Immature natural killer cell (primary cell): Measurements from ENCODE around the gene NTSR1. TPM values are rescaled to one million over a fixed set of nuclear protein-coding genes. Genes with fewer than 3 reads are reported as not detected.

ENCODE experiments used
- DNase-seq, 3 donors: peaks; one replicate each; pipeline ENCODE4 v3.0.0; 2022; ENCODE audit warnings: mixed read lengths in 1 of 3
- H3K27ac Mint-ChIP-seq, 6 donors: one replicate each; pipeline ENCODE4 v1.8.0; 2020; ENCODE audit warnings: mixed read lengths in 6 of 6, mild to moderate bottlenecking in 5 of 6, inconsistent platforms in 4 of 6, moderate library complexity in 3 of 6
- H3K27me3 Mint-ChIP-seq, 3 donors: one replicate each; pipeline ENCODE4 v1.8.0; 2020 to 2021; ENCODE audit warnings: low read depth in 3 of 3, mild to moderate bottlenecking in 3 of 3, mixed read lengths in 3 of 3, moderate library complexity in 3 of 3, inconsistent platforms in 1 of 3
- H3K36me3 Mint-ChIP-seq, 3 donors: one replicate each; pipeline ENCODE4 v1.8.0; 2020; ENCODE audit warnings: mixed read lengths in 3 of 3, inconsistent platforms in 2 of 3, mild to moderate bottlenecking in 2 of 3
- H3K4me1 Mint-ChIP-seq, 2 donors: one replicate each; pipeline ENCODE4 v1.8.0; 2020; ENCODE audit warnings: inconsistent platforms in 2 of 2, mild to moderate bottlenecking in 2 of 2, mixed read lengths in 2 of 2, moderate library complexity in 1 of 2
- H3K4me3 Mint-ChIP-seq, 5 donors: one replicate each; pipeline ENCODE4 v1.8.0; 2020; ENCODE audit warnings: mild to moderate bottlenecking in 5 of 5, mixed read lengths in 5 of 5, inconsistent platforms in 3 of 5, moderate library complexity in 3 of 5
- H3K9me3 Mint-ChIP-seq, 6 donors: one replicate each; pipeline ENCODE4 v1.8.0; 2020; ENCODE audit warnings: mild to moderate bottlenecking in 6 of 6, mixed read lengths in 6 of 6, inconsistent platforms in 4 of 6, moderate library complexity in 3 of 6
- polyA plus RNA-seq, 3 donors: library from polyadenylated mRNA; unstranded; fragments of 300-500 nt; fragmentation: Illumina TruSeq; gene quantifications; one replicate each; pipeline ENCODE4 v1.2.3, GENCODE V29; 2021

The NTSR1 gene
- polyA plus RNA-seq, 3 donors from 2014 or later, result not detected

GRCh38 chr20:62712606-62713005 is 4.0 kb downstream of the NTSR1 start:
- H3K9me3 Mint-ChIP-seq, result no peaks in the 10 kb centered on the region
- no peaks in the 10 kb centered on the region for H3K36me3 Mint-ChIP-seq
- no peak for DNase-seq
- H3K4me3 Mint-ChIP-seq, result no peak overlapping the region
- H3K27ac Mint-ChIP-seq, result no peak overlapping the region
- H3K4me1 Mint-ChIP-seq, result peaks cover 12 to 14% of the 10 kb centered on the region in 2 donors
- peaks cover 5 to 9% (median 9%) of the 10 kb centered on the region in 3 donors for H3K27me3 Mint-ChIP-seq

DNA sequence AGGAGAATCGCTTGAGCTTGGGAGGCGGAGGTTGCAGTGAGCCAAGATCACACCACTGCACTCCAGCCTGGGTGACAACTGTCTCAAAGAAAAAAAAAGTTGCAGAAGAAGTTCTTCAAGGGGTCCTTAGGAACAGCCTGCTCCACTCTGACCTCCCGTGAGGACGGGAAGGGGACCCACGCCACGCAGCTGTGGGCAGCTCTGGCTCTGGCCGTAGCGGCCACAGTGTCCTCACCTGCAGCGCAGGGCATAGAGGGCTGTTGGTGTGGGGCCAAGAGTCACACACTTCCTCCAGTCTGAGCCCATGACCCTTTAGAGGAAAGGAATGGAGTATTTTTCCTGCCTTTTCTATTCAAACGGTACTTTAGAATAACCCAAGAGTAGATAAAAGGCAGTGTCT is 5.4 kb downstream of the NTSR1 start:
- no peak for DNase-seq
- Mint-ChIP-seq H3K27me3 (peaks cover 5 to 9% (median 6%) of the 10 kb centered on the region in 3 donors), H3K4me1 (peaks cover 12% of the 10 kb centered on the region in 2 donors), H3K4me3 (peak overlapping the region in 1 of 5 donors; percentile 4), H3K9me3 (no peaks in the 10 kb centered on the region), H3K27ac (peak overlapping the region in 1 of 6 donors; percentile 42), H3K36me3 (no peaks in the 10 kb centered on the region)

DNA sequence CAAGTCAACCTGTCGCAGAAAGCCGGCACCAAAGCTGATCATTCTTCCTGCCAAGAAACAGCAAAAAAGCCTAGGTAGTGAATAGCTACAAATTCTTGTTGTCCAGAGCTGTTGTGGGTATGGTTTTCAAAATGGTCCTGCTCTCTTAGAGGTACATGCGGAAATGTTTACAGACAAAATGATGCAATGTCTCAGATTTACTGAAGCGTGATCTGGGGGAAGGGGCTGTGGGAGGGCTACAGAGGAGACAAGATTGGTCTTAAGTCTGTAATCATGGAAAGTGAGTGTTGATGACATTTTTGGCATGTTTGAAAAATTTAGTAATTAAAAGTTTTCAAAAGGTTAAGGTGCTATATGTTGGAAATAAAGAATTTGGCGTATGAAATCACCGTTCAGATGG is 6.2 kb downstream of the NTSR1 start:
- Mint-ChIP-seq H3K4me3 (peak overlapping the region in 1 of 5 donors; percentile 48), H3K36me3 (no peaks in the 10 kb centered on the region), H3K27me3 (peaks cover 6 to 9% (median 7%) of the 10 kb centered on the region in 3 donors), H3K4me1 (peaks cover 12% of the 10 kb centered on the region in 2 donors), H3K9me3 (peaks cover 0 to 4% (median 0%) of the 10 kb centered on the region in 6 donors), H3K27ac (peak overlapping the region in 4 of 6 donors; percentile 19 to 92 (median 79))
- no peak for DNase-seq

DNA sequence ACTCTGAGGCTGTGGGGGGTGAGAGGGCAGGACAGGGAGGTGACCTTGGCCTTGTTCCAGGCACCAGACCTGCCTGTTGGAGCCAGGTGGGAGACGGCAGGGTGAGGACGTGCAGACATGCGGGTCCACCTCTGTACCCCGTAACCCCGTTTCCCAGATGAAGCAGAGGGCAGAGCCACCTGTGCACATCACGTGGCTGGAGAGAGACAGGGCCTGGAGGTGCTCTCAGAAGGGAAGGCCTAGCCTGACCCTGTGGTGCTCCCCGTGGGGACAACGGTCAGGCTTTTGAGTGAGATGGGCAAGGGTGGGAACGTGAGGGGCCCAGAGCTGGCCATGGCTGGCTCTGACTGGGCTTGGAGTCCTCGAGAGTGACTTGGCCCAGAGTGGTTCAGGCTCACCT is 6.6 kb downstream of the NTSR1 start:
- Mint-ChIP-seq H3K4me1 (peaks cover 12% of the 10 kb centered on the region in 2 donors), H3K27me3 (peaks cover 6 to 9% (median 7%) of the 10 kb centered on the region in 3 donors), H3K4me3 (peak overlapping the region in 1 of 5 donors; percentile 48), H3K36me3 (peaks cover 0 to under 1% (median 0%) of the 10 kb centered on the region in 3 donors), H3K27ac (peak overlapping the region in 3 of 6 donors; percentile 72 to 92 (median 86)), H3K9me3 (peaks cover 0 to 5% (median 0%) of the 10 kb centered on the region in 6 donors)
- DNase-seq, result no peak

GRCh38 chr20:62716198-62716940 is 7.7 kb downstream of the NTSR1 start:
- DNase-seq, result peak; percentile 48 to 69 (median 50)
- H3K36me3 Mint-ChIP-seq, result peaks cover 2 to 6% (median 2%) of the 10 kb centered on the region in 3 donors
- peaks cover 12% of the 10 kb centered on the region in 2 donors for H3K4me1 Mint-ChIP-seq
- peaks cover 5 to 11% (median 6%) of the 10 kb centered on the region in 3 donors for H3K27me3 Mint-ChIP-seq
- H3K9me3 Mint-ChIP-seq, result peaks cover 0 to 14% (median 5%) of the 10 kb centered on the region in 6 donors
- peak overlapping the region; percentile 34 to 80 (median 53) for H3K4me3 Mint-ChIP-seq
- H3K27ac Mint-ChIP-seq, result peak overlapping the region; percentile 73 to 92 (median 82)

DNA sequence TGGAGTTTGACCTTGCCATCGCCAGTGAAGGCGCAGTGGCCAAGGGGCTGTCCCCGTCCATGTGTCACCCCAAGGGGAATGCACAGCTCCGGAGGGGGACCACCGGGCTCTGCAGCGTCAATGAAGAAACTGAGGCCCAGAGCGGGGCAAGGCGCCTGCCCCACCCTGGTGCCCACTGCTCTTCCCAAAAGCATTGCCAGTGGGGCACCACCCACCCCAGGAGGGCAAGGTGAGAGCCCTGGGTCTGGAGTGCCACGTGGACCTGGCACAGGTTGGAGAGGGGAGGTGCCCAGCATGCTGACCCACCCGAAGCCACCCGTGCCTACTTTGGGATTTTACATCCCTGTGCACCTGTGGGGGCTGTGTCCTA is 8.3 kb downstream of the NTSR1 start:
- Mint-ChIP-seq H3K27me3 (peaks cover 5 to 11% (median 6%) of the 10 kb centered on the region in 3 donors), H3K4me3 (peak overlapping the region in 4 of 5 donors; percentile 9 to 80 (median 44)), H3K4me1 (peaks cover 12% of the 10 kb centered on the region in 2 donors), H3K9me3 (peaks cover 3 to 20% (median 8%) of the 10 kb centered on the region in 6 donors), H3K36me3 (peaks cover 3 to 6% (median 6%) of the 10 kb centered on the region in 3 donors), H3K27ac (peak overlapping the region in 3 of 6 donors; percentile 78 to 92 (median 86))
- DNase-seq, result no peak

DNA sequence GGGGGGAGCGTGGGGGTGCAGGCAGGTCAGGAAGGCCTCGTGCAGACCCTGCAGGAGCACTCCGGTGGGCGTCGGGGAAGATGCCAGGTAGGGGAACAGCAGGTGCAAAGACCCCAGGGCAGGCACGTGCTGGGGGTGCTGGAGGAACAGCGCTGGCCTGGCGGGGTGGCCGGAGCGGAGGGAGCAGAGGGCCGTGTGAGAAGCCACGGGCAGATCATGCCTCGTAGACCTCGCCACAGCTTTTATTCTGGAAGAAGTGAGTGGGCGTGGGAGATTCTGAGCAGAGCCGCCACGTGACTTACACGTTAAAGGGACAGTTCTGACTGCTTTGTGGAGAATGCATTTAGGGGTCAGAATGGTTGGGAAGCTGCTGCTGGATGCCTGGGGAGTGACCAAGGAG is 9.3 kb downstream of the NTSR1 start:
- H3K36me3 Mint-ChIP-seq, result peaks cover 3 to 6% (median 6%) of the 10 kb centered on the region in 3 donors
- H3K27ac Mint-ChIP-seq, result no peak overlapping the region
- DNase-seq, result no peak
- peaks cover 5 to 28% (median 9%) of the 10 kb centered on the region in 6 donors for H3K9me3 Mint-ChIP-seq
- peaks cover 12% of the 10 kb centered on the region in 2 donors for H3K4me1 Mint-ChIP-seq
- peaks cover 6 to 11% (median 9%) of the 10 kb centered on the region in 3 donors for H3K27me3 Mint-ChIP-seq
- no peak overlapping the region for H3K4me3 Mint-ChIP-seq

- peaks cover 3 to 6% (median 6%) of the 10 kb centered on the region in 3 donors for H3K36me3 Mint-ChIP-seq
- no peak overlapping the region for H3K4me3 Mint-ChIP-seq
- peaks cover 5 to 28% (median 9%) of the 10 kb centered on the region in 6 donors for H3K9me3 Mint-ChIP-seq
Observed at GRCh38 chr20:62718546-62718945, 9.9 kb downstream of the NTSR1 start.

GRCh38 chr20:62719250-62719935 is 10.8 kb downstream of the NTSR1 start:
- Mint-ChIP-seq H3K4me3 (no peak overlapping the region), H3K4me1 (peaks cover 12% of the 10 kb centered on the region in 2 donors), H3K36me3 (peaks cover 3 to 6% (median 6%) of the 10 kb centered on the region in 3 donors), H3K27ac (no peak overlapping the region), H3K27me3 (peaks cover 6 to 9% (median 7%) of the 10 kb centered on the region in 3 donors), H3K9me3 (peaks cover 5 to 28% (median 9%) of the 10 kb centered on the region in 6 donors)
- no peak for DNase-seq

More at GRCh38 chr20:62718546-62718945, 9.9 kb downstream of the NTSR1 start:
- no peak for DNase-seq
- Mint-ChIP-seq H3K27me3 (peaks cover 6 to 9% (median 9%) of the 10 kb centered on the region in 3 donors), H3K4me1 (peaks cover 12% of the 10 kb centered on the region in 2 donors), H3K27ac (peak overlapping the region in 1 of 6 donors; percentile 49)

DNA sequence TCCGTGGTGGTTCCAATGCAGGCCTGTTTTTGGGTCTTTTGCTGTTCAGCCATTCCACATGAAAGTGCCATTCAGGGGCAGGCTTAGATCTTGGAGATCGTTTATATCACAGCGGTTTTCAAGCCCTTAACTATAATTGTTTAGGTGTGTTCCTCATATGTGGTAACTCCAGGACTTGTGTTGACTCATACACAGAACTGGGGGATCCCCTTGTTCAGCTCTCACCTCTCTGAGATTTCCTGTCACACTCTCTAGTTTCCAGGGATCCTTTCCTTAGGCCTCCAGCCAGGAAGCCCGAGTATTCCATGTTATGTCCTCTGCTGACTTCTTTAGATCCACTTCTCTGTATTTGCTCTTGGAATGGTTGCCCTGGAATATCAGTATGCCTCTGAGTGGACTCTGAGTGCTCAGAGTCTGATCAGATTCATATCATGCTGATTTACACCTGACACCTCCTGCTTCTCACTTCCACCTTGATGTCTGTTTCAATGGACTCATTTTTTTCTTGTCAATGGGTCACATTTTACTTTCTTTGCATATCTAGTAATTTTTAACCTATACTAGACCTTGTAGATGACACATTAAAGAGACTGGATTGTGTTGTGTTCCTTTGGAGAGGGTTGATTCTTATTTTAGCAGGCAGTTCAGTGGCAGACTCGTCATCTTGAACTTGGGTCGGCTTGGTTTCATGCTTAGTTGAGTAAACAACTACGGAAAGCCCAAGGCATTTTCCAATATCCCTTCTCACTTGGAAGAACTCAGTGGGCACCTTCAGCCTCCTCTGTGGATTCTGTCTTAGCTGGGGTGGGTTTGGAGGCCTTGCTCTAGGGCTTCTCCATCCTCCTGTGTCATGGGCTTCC is 13.1 kb downstream of the NTSR1 start:
- peaks cover 7 to 28% (median 9%) of the 10 kb centered on the region in 6 donors for H3K9me3 Mint-ChIP-seq
- no peak overlapping the region for H3K27ac Mint-ChIP-seq
- H3K27me3 Mint-ChIP-seq, result peaks cover 0 to 5% (median 4%) of the 10 kb centered on the region in 3 donors
- no peak overlapping the region for H3K4me3 Mint-ChIP-seq
- peaks cover 1 to 2% of the 10 kb centered on the region in 2 donors for H3K4me1 Mint-ChIP-seq
- peaks cover 3 to 6% (median 6%) of the 10 kb centered on the region in 3 donors for H3K36me3 Mint-ChIP-seq
- no peak for DNase-seq

- Mint-ChIP-seq H3K27ac (no peak overlapping the region), H3K4me3 (no peak overlapping the region), H3K9me3 (peaks cover 7 to 28% (median 9%) of the 10 kb centered on the region in 6 donors), H3K36me3 (peaks cover 3 to 6% (median 6%) of the 10 kb centered on the region in 3 donors), H3K4me1 (no peaks in the 10 kb centered on the region), H3K27me3 (peaks cover 1 to 5% (median 4%) of the 10 kb centered on the region in 3 donors)
- no peak for DNase-seq
Observed at GRCh38 chr20:62722627-62723026, 14.0 kb downstream of the NTSR1 start.

DNA sequence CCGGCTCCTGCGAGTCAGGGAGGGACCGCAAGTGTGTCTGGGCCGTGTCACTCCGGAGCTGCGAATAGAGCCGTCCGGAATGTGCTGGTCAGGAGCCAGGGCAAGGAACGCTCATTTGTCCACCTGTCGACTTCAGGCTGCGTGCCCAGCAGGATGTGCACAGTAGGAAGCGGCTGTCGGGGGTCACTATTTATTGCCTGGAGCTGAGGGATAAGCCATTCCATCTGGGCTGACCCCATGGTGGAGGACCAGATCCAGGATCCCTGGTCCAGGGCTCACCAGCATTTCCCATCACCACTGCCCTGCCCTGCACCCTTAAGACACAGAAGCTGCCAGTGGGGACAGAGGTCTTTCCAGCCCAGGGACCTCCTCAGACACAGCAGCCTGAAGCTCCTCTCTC is 14.7 kb downstream of the NTSR1 start:
- Mint-ChIP-seq H3K36me3 (peaks cover 3 to 6% (median 6%) of the 10 kb centered on the region in 3 donors), H3K9me3 (peaks cover 7 to 28% (median 9%) of the 10 kb centered on the region in 6 donors), H3K4me3 (no peak overlapping the region), H3K27me3 (peaks cover 1 to 5% (median 4%) of the 10 kb centered on the region in 3 donors), H3K27ac (no peak overlapping the region), H3K4me1 (peaks cover 0 to 3% of the 10 kb centered on the region in 2 donors)
- no peak for DNase-seq
